PFSK-1 (cell line): ENCODE results near the gene RGS7.

ENCODE experiments used
- FOXP2 ChIP-seq: optimal IDR thresholded peaks from 2 replicates; pipeline ENCODE3; 2011; ENCODE audit warnings: borderline replicate concordance, control low read depth, inconsistent platforms; ENCODE audit not compliant: insufficient read depth; ENCODE audit errors: extremely low read length, extremely low read depth
- POLR2AphosphoS5 ChIP-seq: IDR thresholded peaks from 2 replicates; pipeline ENCODE4 v1.6.1; 2012; ENCODE audit warnings: low read depth, mild to moderate bottlenecking, control low read depth, low read length, moderate library complexity
- SIN3A ChIP-seq: IDR thresholded peaks from 2 replicates; pipeline ENCODE4 v1.6.1; 2012; ENCODE audit warnings: mild to moderate bottlenecking, low read length, moderate library complexity, borderline replicate concordance; ENCODE audit not compliant: insufficient read depth
- TAF1 ChIP-seq: IDR thresholded peaks from 2 replicates; pipeline ENCODE4 v1.6.1; 2012; ENCODE audit warnings: low read length, control low read depth, borderline replicate concordance; ENCODE audit not compliant: insufficient read depth
- TF ChIP-seq, protein P1 (sequence below), 2 experiments: IDR thresholded peaks; 2 replicates each; pipeline versions ENCODE4 v1.6.1 to v1.8.0; 2011 to 2012; ENCODE audit warnings: low read depth in 2 of 2, low read length in 2 of 2, control low read depth in 1 of 2, inconsistent platforms in 1 of 2, mild to moderate bottlenecking in 1 of 2, moderate library complexity in 1 of 2; ENCODE audit not compliant: insufficient read depth in 1 of 2

DNA sequence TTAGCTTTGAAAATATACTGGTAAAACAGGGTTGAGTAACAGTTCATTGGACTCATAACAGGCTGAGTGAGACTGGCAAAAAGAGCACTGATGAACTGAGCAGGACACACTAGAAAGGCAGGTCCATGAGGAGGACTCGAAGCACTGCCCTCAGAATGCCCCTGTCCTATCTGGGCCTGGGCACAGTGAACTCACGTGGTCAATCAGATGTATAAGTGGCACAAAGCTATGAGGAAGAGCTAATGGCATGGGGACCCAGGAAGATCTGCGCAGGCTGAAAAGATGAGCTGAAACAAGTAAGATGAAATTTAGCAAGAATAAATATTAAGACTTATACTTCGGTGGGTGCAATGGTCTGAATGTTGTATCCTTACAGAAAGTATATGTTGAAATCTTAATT is 9.2 kb upstream of the RGS7 start:
- no peak for TF ChIP-seq POLR2AphosphoS5
- no peak for TF ChIP-seq TAF1
- no peak for TF ChIP-seq SIN3A
- TF ChIP-seq, protein P1, sequence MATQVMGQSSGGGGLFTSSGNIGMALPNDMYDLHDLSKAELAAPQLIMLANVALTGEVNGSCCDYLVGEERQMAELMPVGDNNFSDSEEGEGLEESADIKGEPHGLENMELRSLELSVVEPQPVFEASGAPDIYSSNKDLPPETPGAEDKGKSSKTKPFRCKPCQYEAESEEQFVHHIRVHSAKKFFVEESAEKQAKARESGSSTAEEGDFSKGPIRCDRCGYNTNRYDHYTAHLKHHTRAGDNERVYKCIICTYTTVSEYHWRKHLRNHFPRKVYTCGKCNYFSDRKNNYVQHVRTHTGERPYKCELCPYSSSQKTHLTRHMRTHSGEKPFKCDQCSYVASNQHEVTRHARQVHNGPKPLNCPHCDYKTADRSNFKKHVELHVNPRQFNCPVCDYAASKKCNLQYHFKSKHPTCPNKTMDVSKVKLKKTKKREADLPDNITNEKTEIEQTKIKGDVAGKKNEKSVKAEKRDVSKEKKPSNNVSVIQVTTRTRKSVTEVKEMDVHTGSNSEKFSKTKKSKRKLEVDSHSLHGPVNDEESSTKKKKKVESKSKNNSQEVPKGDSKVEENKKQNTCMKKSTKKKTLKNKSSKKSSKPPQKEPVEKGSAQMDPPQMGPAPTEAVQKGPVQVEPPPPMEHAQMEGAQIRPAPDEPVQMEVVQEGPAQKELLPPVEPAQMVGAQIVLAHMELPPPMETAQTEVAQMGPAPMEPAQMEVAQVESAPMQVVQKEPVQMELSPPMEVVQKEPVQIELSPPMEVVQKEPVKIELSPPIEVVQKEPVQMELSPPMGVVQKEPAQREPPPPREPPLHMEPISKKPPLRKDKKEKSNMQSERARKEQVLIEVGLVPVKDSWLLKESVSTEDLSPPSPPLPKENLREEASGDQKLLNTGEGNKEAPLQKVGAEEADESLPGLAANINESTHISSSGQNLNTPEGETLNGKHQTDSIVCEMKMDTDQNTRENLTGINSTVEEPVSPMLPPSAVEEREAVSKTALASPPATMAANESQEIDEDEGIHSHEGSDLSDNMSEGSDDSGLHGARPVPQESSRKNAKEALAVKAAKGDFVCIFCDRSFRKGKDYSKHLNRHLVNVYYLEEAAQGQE (IDR thresholded peaks at IDR 0.05; ENCODE audit: insufficient read depth in 1 of 2, low read depth in 2 of 2, low read length in 2 of 2): no peak
- no peak for TF ChIP-seq FOXP2
